Smooth muscle cell (in vitro differentiated cells): ENCODE results near the gene ZNF497. TPM values are rescaled to one million over a fixed set of nuclear protein-coding genes. Genes with fewer than 3 reads are reported as not detected.

Source experiments
- DNase-seq: peaks from one replicate; lab custom pipeline; 2025; ENCODE audit not compliant: unreplicated experiment; lab: John Stamatoyannopoulos, UW
- H2AFZ ChIP-seq: fragments of 200-600 bp; sonication (generic); 2 replicates; pipeline ENCODE4 v1.6.0; 2016; ENCODE audit warnings: antibody characterized with exemption, low read depth, mild to moderate bottlenecking
- H3F3A ChIP-seq: fragments of 200-600 bp; sonication (generic); 2 replicates; pipeline ENCODE4 v1.6.0; 2017; ENCODE audit warnings: antibody characterized with exemption, low read depth
- H3K27ac ChIP-seq: fragments of 200-600 bp; sonication (generic); 2 replicates; pipeline ENCODE4 v1.5.1; 2016; ENCODE audit warnings: low read depth, mild to moderate bottlenecking
- H3K27me3 ChIP-seq: fragments of 200-600 bp; sonication (generic); 2 replicates; pipeline ENCODE4 v1.6.1; 2016; ENCODE audit warnings: low read depth, mild to moderate bottlenecking
- H3K36me3 ChIP-seq: fragments of 200-600 bp; sonication (generic); 2 replicates; pipeline ENCODE4 v1.5.1; 2016; ENCODE audit warnings: low read depth
- H3K4me1 ChIP-seq: fragments of 200-600 bp; sonication (generic); 2 replicates; pipeline ENCODE4 v1.5.1; 2016; ENCODE audit warnings: low read depth
- H3K4me2 ChIP-seq: fragments of 200-600 bp; sonication (generic); 2 replicates; pipeline ENCODE4 v1.6.0; 2016; ENCODE audit warnings: mild to moderate bottlenecking
- H3K4me3 ChIP-seq: fragments of 200-600 bp; sonication (generic); 2 replicates; pipeline ENCODE4 v1.5.1; 2016; ENCODE audit warnings: mild to moderate bottlenecking
- H3K79me2 ChIP-seq: fragments of 200-600 bp; sonication (generic); 2 replicates; pipeline ENCODE4 v1.6.0; 2016; ENCODE audit warnings: low read depth, mild to moderate bottlenecking
- H3K9ac ChIP-seq: fragments of 200-600 bp; sonication (generic); 2 replicates; pipeline ENCODE4 v1.6.0; 2016; ENCODE audit warnings: low read depth
- H3K9me3 ChIP-seq: fragments of 200-600 bp; sonication (generic); replicated peaks from 2 replicates; pipeline ENCODE4 v1.5.1; 2016; ENCODE audit warnings: low read depth
- H4K20me1 ChIP-seq: fragments of 200-600 bp; sonication (generic); 2 replicates; pipeline ENCODE4 v1.6.0; 2016; ENCODE audit warnings: low read depth
- CTCF ChIP-seq: fragments of 200-600 bp; sonication (generic); IDR thresholded peaks from 2 replicates; pipeline ENCODE4 v1.5.1; 2017; ENCODE audit warnings: borderline replicate concordance, mild to moderate bottlenecking, antibody characterized with exemption; ENCODE audit not compliant: insufficient read depth, poor library complexity, severe bottlenecking
- WGBS: methylation state at CpG from one replicate; pipeline ENCODE4 v1.1.7; 2016; ENCODE audit warnings: low lambda C conversion rate; 5-methylcytosine and 5-hydroxymethylcytosine counted together
- microRNA-seq: library from miRNA; unstranded; fragments of <30 nt; microRNA quantifications from one replicate; pipeline ENCODE4, GENCODE V29; 2016; ENCODE audit warnings: borderline number of aligned reads
- polyA plus RNA-seq: library from polyadenylated mRNA; unstranded; fragments of >200 nt; fragmentation: Nextera tagmentation; extraction: Ambion mirVana; gene quantifications from 2 replicates; pipeline ENCODE4 v1.2.1, GENCODE V29; 2016
- small RNA-seq: library from RNA; depleted of rRNA; stranded (forward); fragments of <200 nt; gene quantifications from one replicate; pipeline ENCODE3, GENCODE V24; 2014
- total RNA-seq: library from RNA; depleted of rRNA; stranded (reverse); fragments of >200 nt; gene quantifications from 2 replicates; pipeline ENCODE4 v1.2.3, GENCODE V29; 2014

ZNF497 gene
- total and polyA plus RNA-seq, 2 experiments from 2014 or later = 0.58 to 4.6 TPM

DNA sequence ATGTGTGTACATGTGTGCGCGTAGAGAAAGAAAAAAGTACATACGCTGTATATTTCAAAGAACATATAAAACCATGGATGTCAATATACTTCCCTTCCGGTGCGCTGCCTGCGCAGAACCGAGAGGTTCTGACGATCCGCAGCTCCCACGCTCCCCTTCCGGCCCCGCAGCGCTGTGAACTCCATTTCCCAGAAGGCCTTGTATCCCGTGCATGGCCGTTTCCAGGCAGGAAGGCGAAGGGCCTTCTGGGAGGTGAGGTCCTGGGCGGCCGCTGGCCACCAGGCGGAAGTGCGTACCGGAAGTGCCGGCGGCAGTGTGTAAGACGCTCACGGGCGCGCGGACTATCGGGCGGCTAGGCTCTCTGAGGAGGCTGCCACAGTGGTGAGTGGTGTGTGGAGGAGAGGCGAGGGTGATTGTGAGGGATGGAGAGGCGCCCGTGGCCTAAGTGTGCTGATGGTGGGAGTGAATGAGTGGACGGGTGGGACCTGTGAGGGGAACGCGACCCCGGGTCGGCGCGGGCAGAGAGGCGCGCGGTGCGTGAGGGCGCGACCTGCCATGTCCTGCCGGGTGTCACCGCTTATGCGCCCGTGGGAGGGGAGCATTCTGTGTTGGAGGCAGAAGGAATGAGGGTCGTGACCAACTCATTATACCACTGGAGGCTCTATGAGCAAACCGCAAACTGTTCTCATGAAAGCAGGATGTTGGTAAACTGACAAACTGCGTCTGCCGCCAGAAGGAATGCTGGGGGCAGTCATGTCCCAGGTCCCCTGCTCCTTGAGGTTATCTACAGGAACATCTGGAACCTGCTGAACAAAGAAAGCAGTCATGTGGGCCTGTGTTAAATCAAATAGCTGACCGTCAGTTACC is 57.3 kb downstream of the ZNF497 start, which contains the start of gene ERVK3-1:
Gene ERVK3-1 (plus strand): TSS at position 313 of the 867 bp plus-strand sequence. CDS start 6,792 bp downstream, outside the sequence.
- peaks cover 11% of the 10 kb centered on the region for H3K4me1 ChIP-seq
- peak within 1 kb of the TSS; percentile 83 for H3K4me3 ChIP-seq
- H3K27me3 ChIP-seq = no peaks in the 10 kb centered on the region
- no peak for TF ChIP-seq CTCF
- WGBS = 2% methylated on average over 45 of the region's 55 CpGs
- no peaks in the 10 kb centered on the region for H3K9me3 ChIP-seq
- DNase-seq = peak; percentile 63
- peak within 1 kb of the TSS; percentile 87 for H3K9ac ChIP-seq
- peak within 1 kb of the TSS; percentile 97 for H3K4me2 ChIP-seq
- H4K20me1 ChIP-seq = peaks cover 23% of the 10 kb centered on the region
- peaks cover 8% of the 10 kb centered on the region for H3K36me3 ChIP-seq
- H3K27ac ChIP-seq = peak within 1 kb of the TSS; percentile 80
- H3K79me2 ChIP-seq = peaks cover 25% of the 10 kb centered on the region
- H2AFZ ChIP-seq = peak within 1 kb of the TSS; percentile 60
- H3F3A ChIP-seq = peaks cover 6% of the 10 kb centered on the region

DNA sequence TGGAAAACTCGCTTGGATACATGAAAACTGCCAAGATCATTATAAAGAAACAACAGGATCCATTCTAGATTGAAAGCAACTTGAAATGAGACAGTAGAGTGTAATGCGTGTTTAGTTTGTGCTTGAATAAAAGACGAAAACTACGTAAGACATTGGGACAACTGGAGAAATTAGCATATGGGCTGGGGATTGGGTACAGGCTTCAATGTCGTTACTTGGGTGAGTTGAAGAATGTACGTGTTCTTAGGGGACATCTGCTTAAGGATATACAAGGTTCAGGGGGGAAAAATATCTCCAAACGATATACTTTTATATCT is 57.8 kb downstream of the ZNF497 start:
- WGBS = 12% methylated on average over 7 of the region's 7 CpGs
- H3K27ac ChIP-seq = peak overlapping the region; percentile 80
- peaks cover 6% of the 10 kb centered on the region for H3F3A ChIP-seq
- peak overlapping the region; percentile 60 for H2AFZ ChIP-seq
- peaks cover 22% of the 10 kb centered on the region for H3K79me2 ChIP-seq
- H3K36me3 ChIP-seq = peaks cover 4% of the 10 kb centered on the region
- DNase-seq = no peak
- H3K4me1 ChIP-seq = peaks cover 11% of the 10 kb centered on the region
- H3K9me3 ChIP-seq = no peaks in the 10 kb centered on the region
- H3K9ac ChIP-seq = peak overlapping the region; percentile 48
- no peak for TF ChIP-seq CTCF
- no peaks in the 10 kb centered on the region for H3K27me3 ChIP-seq
- H3K4me2 ChIP-seq = peak overlapping the region; percentile 84
- peak overlapping the region; percentile 83 for H3K4me3 ChIP-seq
- peaks cover 22% of the 10 kb centered on the region for H4K20me1 ChIP-seq

Small RNA genes within 50 kb of the gene (microRNA-seq; reads per million reads assigned to microRNA genes)
- gene MIR4754 (not detected), gene MIR6806 (not detected)

Small RNA genes within 50 kb of the gene (small RNA-seq; reads per million reads assigned to genes)
- not detected for gene MIR4754
- not detected for gene MIR6806
- 0.32 reads per million, percentile 7 among the genes with 10 or more reads in this experiment for gene RNA5SP473

Other genes starting within 250 kb of the ZNF497 start
- gene ZNF329, start 212.0 kb downstream of the ZNF497 start, total RNA-seq = 14.3 and 22.3 TPM in 2 replicates
- gene ZNF329, start 212.0 kb downstream of the ZNF497 start, polyA plus RNA-seq = 2.3 and 4.4 TPM in 2 replicates
- 23.8 and 29.2 TPM in 2 replicates for gene ZNF274, start 179.7 kb downstream of the ZNF497 start, total RNA-seq
- gene ZNF274, start 179.7 kb downstream of the ZNF497 start, polyA plus RNA-seq = 27.2 and 29.5 TPM in 2 replicates
- 25.6 and 144 TPM in 2 replicates for gene ZNF544, start 133.8 kb downstream of the ZNF497 start, total RNA-seq
- gene ZNF544, start 133.8 kb downstream of the ZNF497 start, polyA plus RNA-seq = 12.9 and 21.4 TPM in 2 replicates
- gene ZNF8, start 83.8 kb downstream of the ZNF497 start, total RNA-seq = 6.6 and 7.8 TPM in 2 replicates
- 1.1 and 1.8 TPM in 2 replicates for gene ZNF8, start 83.8 kb downstream of the ZNF497 start, polyA plus RNA-seq
- 46.4 and 93.9 TPM in 2 replicates for gene ERVK3-1, start 57.4 kb downstream of the ZNF497 start, total RNA-seq
- gene ERVK3-1, start 57.4 kb downstream of the ZNF497 start, polyA plus RNA-seq = 46.5 and 57.7 TPM in 2 replicates
- 1.7 and 2.2 TPM in 2 replicates for gene ZSCAN22, start 35.8 kb downstream of the ZNF497 start, total RNA-seq
- gene ZSCAN22, start 35.8 kb downstream of the ZNF497 start, polyA plus RNA-seq = 2.4 and 2.5 TPM in 2 replicates
- gene A1BG, start 9.3 kb downstream of the ZNF497 start, total RNA-seq = 77.8 and 92.3 TPM in 2 replicates
- gene A1BG, start 9.3 kb downstream of the ZNF497 start, polyA plus RNA-seq = 114 and 133 TPM in 2 replicates
- 4.4 and 5.9 TPM in 2 replicates for gene ZNF837, start 18.3 kb upstream of the ZNF497 start, total RNA-seq
- 7.8 and 8.4 TPM in 2 replicates for gene ZNF837, start 18.3 kb upstream of the ZNF497 start, polyA plus RNA-seq
- gene RPS5, start 24.5 kb upstream of the ZNF497 start, total RNA-seq = 1,602 and 1,773 TPM in 2 replicates
- 650 and 684 TPM in 2 replicates for gene RPS5, start 24.5 kb upstream of the ZNF497 start, polyA plus RNA-seq
- not detected in 2 replicates for gene RNF225, start 32.9 kb upstream of the ZNF497 start, total RNA-seq
- 0.96 and 2.2 TPM in 2 replicates for gene RNF225, start 32.9 kb upstream of the ZNF497 start, polyA plus RNA-seq
- 5.0 and 16.9 TPM in 2 replicates for gene ZNF584, start 45.9 kb upstream of the ZNF497 start, total RNA-seq
- 9.1 and 12.7 TPM in 2 replicates for gene ZNF584, start 45.9 kb upstream of the ZNF497 start, polyA plus RNA-seq
- 0.63 and 2.3 TPM in 2 replicates for gene ZNF132, start 77.4 kb upstream of the ZNF497 start, total RNA-seq
- gene ZNF132, start 77.4 kb upstream of the ZNF497 start, polyA plus RNA-seq = 0.40 and 0.69 TPM in 2 replicates
- gene ZNF324B, start 88.9 kb upstream of the ZNF497 start, total RNA-seq = 3.1 and 3.3 TPM in 2 replicates
- gene ZNF324B, start 88.9 kb upstream of the ZNF497 start, polyA plus RNA-seq = 1.5 and 2.6 TPM in 2 replicates
- gene ZNF324, start 104.3 kb upstream of the ZNF497 start, total RNA-seq = 4.4 and 8.8 TPM in 2 replicates
- gene ZNF324, start 104.3 kb upstream of the ZNF497 start, polyA plus RNA-seq = 9.0 and 10.2 TPM in 2 replicates
- 6.6 and 9.5 TPM in 2 replicates for gene ZNF446, start 113.6 kb upstream of the ZNF497 start, total RNA-seq
- gene ZNF446, start 113.6 kb upstream of the ZNF497 start, polyA plus RNA-seq = 9.0 and 10.5 TPM in 2 replicates
- gene SLC27A5, start 149.2 kb upstream of the ZNF497 start, total RNA-seq = 0.54 and 6.6 TPM in 2 replicates
- gene SLC27A5, start 149.2 kb upstream of the ZNF497 start, polyA plus RNA-seq = 7.4 and 7.5 TPM in 2 replicates
- 5.1 and 8.7 TPM in 2 replicates for gene ZBTB45, start 157.1 kb upstream of the ZNF497 start, total RNA-seq
- 23.7 and 25.1 TPM in 2 replicates for gene ZBTB45, start 157.1 kb upstream of the ZNF497 start, polyA plus RNA-seq
- 144 and 148 TPM in 2 replicates for gene TRIM28, start 181.3 kb upstream of the ZNF497 start, total RNA-seq
- gene TRIM28, start 181.3 kb upstream of the ZNF497 start, polyA plus RNA-seq = 178 and 193 TPM in 2 replicates
- gene CHMP2A, start 192.4 kb upstream of the ZNF497 start, total RNA-seq = 132 and 153 TPM in 2 replicates
- 213 and 228 TPM in 2 replicates for gene CHMP2A, start 192.4 kb upstream of the ZNF497 start, polyA plus RNA-seq
- 30.7 and 45.9 TPM in 2 replicates for gene UBE2M, start 195.9 kb upstream of the ZNF497 start, total RNA-seq
- 118 and 126 TPM in 2 replicates for gene UBE2M, start 195.9 kb upstream of the ZNF497 start, polyA plus RNA-seq
- gene MZF1, start 210.6 kb upstream of the ZNF497 start, total RNA-seq = 12.2 and 18.7 TPM in 2 replicates
- 10.2 and 18.5 TPM in 2 replicates for gene MZF1, start 210.6 kb upstream of the ZNF497 start, polyA plus RNA-seq